GM12874 (cell line): ENCODE data around the gene AZU1.

Source experiments
- CTCF ChIP-seq: IDR thresholded peaks from 2 replicates; pipeline ENCODE4 v1.5.1; 2011; ENCODE audit warnings: low read depth, mild to moderate bottlenecking, control low read depth, low read length, moderate library complexity; ENCODE audit not compliant: insufficient read depth

The AZU1 gene

GRCh38 chr19:844546-844971 is 16.9 kb downstream of the AZU1 start:
- no peak for TF ChIP-seq CTCF

DNA sequence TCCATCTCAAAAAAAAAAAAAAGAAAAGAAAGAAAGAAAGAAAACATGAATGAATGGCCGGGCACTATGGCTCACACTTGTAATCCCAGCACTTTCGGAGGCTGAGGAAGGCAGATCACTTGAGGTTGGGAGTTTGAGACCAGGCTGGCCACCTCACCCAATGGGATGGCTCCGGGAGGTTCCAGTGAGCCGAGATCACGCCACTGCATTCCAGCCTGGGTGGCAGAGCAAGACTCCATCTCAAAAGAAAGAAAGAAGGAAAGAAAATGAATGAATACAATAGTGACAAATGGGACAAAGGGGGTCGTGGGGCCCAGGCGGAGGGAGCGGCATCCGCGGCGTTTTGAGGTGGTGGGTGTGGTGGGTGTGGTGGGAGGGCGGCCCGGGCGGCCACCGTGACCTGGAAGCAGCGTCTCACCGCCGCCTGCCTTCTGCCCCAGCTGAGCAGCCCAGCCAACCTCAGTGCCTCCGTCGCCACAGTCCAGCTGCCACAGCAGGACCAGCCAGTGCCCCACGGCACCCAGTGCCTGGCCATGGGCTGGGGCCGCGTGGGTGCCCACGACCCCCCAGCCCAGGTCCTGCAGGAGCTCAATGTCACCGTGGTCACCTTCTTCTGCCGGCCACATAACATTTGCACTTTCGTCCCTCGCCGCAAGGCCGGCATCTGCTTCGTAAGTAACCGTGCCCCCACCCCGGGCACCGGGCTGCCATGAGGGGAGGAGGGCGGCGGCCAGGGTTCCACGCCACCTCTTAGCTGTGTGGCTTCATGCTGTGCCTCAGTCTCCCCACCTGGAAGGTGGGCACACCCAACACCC is 18.3 kb downstream of the AZU1 start:
- TF ChIP-seq CTCF = no peak

DNA sequence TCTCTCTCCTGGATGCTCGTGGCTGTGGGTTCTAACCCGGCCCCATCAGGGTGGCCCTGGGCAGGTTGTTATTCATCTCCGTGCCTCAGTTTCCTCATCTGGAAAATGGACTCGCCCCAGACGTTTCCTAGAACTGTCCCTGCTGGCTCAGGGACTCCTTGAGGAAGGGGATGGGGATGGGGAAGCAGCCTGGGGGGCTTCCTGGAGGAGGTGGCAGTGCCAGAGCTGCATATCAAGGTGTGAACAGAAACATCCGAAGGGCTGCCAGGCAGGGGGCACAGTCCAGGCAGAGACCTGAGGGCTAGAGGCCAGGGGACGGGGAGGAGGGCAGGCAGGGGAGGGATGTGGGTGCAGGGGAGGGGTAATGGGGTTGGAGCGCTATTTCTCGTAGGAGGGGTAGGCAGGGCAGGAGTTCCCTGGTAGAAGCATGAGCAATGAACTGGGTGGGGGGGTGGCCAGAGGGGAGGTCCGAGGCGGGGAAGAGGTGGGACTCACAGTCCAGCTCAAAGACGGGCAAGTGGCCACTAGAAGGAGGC is 20.8 kb downstream of the AZU1 start:
- TF ChIP-seq CTCF = no peak

DNA sequence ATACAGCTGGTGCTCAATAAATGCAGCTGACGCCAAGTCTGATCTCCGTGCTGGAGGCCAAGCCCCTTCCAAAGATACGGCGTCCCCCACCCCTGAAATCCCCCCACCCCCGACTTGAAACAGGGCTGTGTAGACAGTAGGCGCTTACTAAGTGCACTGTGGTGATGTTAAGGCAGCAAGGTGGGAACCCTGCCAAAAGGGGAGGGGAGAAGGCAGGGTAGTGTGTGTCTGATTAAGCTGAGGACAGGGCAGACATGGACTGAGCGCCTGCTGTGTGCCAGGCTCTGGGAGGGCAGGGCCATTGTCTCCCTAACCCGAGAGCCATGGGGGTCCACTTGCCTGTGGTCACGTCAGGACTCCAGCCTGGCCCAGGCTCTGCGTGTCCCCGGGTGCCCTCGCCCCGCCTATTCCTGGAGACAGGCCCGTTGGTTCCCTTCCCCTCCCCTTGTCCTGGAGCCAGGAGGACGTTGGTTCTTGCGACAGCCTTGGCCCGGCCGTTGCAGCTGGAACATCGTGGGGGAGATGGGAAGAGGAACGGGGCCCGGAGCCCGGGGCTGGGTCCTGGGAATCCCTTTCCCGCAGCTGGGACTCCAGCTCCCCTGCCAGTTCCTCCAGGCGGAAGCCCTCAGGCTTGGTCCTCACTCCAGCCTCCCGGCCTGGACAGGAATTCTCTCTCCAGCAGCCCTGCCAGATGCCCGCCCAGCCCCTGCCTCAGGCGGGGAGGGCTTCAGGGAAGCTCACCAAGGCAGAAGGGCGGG is 22.8 kb downstream of the AZU1 start:
- TF ChIP-seq CTCF = no peak

GRCh38 chr19:850979-851335 is 23.3 kb downstream of the AZU1 start:
- TF ChIP-seq CTCF = no peak

DNA sequence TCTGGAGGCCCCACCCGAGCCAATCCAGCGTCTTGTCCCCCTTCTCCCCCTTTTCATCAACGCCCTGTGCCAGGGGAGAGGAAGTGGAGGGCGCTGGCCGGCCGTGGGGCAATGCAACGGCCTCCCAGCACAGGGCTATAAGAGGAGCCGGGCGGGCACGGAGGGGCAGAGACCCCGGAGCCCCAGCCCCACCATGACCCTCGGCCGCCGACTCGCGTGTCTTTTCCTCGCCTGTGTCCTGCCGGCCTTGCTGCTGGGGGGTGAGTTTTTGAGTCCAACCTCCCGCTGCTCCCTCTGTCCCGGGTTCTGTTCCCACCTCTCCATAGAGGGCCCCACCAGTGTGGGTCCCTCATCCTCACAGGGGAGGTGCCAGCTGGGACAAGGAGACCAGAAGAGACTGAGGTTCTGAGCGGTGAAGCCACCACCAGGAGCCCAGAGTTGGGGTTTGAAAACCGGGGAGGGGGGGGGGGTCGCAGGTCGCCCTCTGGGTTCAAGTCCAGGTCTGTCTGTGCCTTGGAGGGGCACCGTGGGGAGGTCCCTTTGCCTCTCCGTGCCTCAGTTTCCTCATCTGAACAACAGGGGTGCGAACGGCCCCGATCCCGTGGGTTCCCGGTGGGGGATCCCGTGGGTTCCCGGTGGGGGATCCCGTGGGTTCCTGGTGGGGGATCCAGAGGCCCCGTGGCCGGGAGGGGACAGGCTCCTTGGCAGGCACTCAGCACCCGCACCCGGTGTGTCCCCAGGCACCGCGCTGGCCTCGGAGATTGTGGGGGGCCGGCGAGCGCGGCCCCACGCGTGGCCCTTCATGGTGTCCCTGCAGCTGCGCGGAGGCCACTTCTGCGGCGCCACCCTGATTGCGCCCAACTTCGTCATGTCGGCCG is 24.7 kb downstream of the AZU1 start, which contains the start of gene ELANE:
ELANE (plus strand) TSS at position 168 of the 878 bp plus-strand sequence; CDS start at position 194, 26 bp downstream.
- TF ChIP-seq CTCF = no peak
